HG03565 (cell line): ENCODE measurements around the gene ABRAXAS1.
A peak's percentile ranks its signal among the peaks of the same experiment; 100 is the strongest.

ENCODE experiments used
- ATAC-seq: cut with Tn5 transposase; IDR thresholded peaks from one replicate; pipeline ENCODE4 v1.9.1; 2021; ENCODE audit warnings: mild to moderate bottlenecking, moderate library complexity; ENCODE audit not compliant: unreplicated experiment

The ABRAXAS1 gene

DNA sequence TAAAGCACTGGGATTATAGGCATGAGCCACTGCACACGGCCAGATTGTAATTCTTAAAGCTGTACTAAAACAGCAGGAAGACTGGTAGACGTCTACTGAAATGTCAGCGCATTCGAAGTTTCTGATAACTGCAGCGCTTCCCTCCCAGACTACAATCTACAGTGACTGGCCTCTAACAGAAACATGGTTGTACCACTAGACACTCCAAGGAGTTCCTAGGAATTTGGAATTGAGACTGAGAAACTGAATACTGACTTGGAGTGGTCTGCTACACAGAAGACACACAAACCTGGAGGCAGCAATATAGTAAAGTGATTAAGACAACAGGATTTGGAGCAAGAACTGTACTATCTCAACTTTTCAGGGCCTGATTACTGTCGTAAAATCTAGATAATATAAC lies 30.2 kb downstream of the ABRAXAS1 start:
- no peak for ATAC-seq

GRCh38 chr4:83449009-83449408 lies 35.9 kb downstream of the ABRAXAS1 start:
- ATAC-seq: no peak

DNA sequence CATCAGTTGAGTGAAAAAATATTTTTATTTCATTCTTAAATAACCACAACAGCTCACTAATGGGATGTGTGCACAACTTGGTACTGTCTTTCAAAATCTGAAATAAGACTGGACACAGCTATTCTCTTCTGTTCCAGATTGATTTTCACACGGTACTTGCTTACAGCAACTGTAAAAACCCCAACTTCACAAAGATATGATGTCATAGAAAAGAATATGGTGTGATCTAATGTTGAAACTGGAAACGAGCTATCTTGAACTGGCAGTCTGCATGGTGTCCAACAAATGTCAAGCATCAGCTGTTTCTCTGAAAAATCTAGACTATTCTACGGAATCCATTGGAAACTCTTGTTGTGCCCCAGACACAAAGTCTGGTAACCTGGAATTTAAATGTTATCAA lies 44.0 kb downstream of the ABRAXAS1 start:
- ATAC-seq: peak; percentile 61

DNA sequence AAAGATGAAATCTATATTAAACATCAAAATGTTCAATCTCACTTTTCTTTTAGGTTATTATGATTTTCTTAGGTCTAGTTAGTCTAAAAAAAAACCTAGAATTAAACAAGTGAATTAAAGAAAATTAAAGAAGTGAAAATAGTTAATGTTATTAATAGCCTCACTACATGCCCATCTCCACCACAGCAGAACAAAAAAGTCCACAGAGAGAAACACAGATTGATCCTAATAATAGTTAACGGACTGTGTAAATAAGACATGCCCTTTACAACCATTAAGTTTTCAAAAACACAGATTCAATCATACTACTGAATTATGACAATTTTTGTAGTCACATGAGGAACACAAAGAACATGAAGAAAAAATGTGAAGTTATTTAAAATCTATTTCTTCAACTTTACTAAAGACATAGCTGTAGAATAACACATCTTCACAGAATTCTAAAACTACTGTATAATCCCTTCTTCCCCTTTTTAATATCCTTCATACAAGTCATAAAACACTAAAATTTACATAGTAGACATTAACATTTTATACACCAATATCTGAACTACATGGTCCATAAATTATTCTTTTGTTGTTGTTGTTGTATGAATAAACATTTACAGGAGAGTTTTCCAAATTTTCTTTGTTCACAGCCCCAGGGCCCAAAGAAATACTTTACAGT lies 44.6 kb downstream of the ABRAXAS1 start:
- ATAC-seq: no peak

DNA sequence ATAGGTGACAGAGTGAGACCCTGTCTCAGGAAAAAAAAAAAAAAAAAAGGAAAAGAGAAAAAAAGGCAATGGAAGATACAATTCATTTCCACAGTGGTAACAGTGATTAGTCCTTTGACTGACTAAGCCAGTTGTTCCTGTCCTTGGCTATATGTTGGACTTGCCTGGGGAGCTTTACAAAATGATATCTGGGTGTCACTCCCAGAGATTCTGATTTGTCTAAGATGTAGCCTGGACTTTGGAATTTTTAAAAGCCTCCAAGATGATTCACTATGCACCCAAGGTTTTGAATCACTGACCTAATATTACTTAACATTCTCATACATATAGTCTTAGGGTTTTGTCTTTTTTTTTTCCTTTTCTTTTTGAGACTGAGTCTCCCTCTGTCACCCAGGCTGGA lies 46.2 kb downstream of the ABRAXAS1 start:
- ATAC-seq: no peak

DNA sequence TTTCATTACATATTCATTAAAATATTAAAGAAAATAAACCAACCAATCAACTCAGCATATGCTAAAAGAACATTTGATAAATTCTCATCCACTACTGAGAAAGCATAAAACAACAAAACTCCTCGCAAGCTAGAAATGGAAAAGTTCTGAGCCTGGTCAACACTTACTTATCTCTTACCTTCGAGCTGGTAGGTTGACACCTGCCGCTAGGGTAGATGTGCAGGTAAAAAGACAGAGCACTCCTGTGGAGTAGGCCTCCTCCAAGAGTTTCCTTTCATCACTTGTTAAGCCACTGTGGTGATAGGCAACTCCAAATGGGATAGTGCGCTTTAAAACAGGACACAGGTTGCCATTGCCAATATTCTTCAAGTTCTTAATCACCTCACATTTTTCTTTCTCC lies 48.2 kb downstream of the ABRAXAS1 start:
- no peak for ATAC-seq

GRCh38 chr4:83431200-83431599 lies 53.7 kb downstream of the ABRAXAS1 start:
- no peak for ATAC-seq

GRCh38 chr4:83418211-83418610 lies 66.7 kb downstream of the ABRAXAS1 start:
- no peak for ATAC-seq

DNA sequence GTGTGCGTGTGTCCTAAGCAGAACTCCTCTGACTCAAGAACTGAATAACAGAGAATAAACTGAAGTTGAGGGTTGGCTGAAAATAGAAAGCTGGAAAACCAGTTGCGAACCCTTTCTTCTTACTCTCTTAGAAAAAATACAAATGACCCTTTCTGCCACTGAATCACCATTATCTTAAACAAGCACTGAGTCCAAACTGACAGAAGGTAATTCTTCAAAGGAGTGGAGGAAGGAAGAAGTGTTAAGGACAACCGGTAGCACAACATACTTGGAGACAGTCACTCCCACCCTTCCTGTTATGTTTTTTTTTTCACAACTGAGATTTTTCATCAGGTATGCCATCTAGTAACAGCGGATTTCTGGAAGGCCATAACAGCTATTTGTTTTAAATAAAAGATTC lies 67.3 kb downstream of the ABRAXAS1 start:
- ATAC-seq: no peak

DNA sequence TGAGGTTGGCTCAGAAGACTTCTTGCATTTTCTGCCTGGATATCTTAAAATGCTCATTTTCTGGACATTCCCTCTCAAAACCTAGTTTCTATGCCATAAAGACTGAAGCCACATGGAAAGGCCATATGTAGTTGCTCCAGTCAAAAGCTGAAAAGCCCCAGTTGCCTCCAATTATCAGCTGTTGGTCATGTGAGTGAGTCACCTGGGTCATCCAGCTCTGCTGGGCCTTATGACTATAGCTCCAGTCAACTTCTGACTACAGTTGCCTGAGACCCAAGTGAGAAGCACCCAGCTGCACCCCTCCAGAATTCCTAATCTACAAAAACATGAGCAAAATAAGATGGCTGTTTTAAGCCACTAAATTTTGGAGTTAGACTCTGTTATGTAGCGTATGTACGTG lies 71.2 kb downstream of the ABRAXAS1 start:
- ATAC-seq: no peak
